ENCODE measurements around the gene ZNRF1. TPM values are rescaled to one million over a fixed set of nuclear protein-coding genes. Genes with fewer than 3 reads are reported as not detected.

The ZNRF1 gene
- total RNA-seq, 1 experiment from 2014 or later = 48.2 TPM

GRCh38 chr16:75113541-75114121 lies 114.8 kb downstream of the ZNRF1 start:
- no peak for DNase-seq (ENCODE audit: low read depth, low spot score)
- H3K9ac ChIP-seq (ENCODE audit: low read length) = no peak overlapping the region

More at GRCh38 chr16:75113541-75114121, 114.8 kb downstream of the ZNRF1 start:
- Histone ChIP-seq H3K9me3 (ENCODE audit: control insufficient read depth in 1 of 2, insufficient read depth in 1 of 2, low read depth in 1 of 2, low read length in 2 of 2) (no peaks in the 10 kb centered on the region), H2AFZ (ENCODE audit: low read depth, low read length, poor library complexity, severe bottlenecking) (no peak overlapping the region), H4K20me1 (ENCODE audit: insufficient read depth) (no peaks in the 10 kb centered on the region), H3K36me3 (ENCODE audit: control insufficient read depth in 1 of 2, insufficient read depth in 2 of 2, low read length in 2 of 2) (no peaks in the 10 kb centered on the region), H3K27me3 (ENCODE audit: insufficient read depth, low read length) (no peaks in the 10 kb centered on the region), H3K27ac (ENCODE audit: low read depth, low read length) (no peak overlapping the region), H3K9me2 (ENCODE audit: insufficient read depth) (no peaks in the 10 kb centered on the region), H3K4me1 (ENCODE audit: control insufficient read depth in 1 of 2, insufficient read depth in 2 of 2, low read length in 2 of 2) (peaks cover 32 to 46% of the 10 kb centered on the region in 2 experiments), H3K4me2 (ENCODE audit: low read length) (no peak overlapping the region), H3K4me3 (replicated peaks in 1 of 2; ENCODE audit: low read depth in 1 of 2, low read length in 2 of 2) (no peak overlapping the region), H3K79me2 (ENCODE audit: insufficient read depth, low read length) (no peaks in the 10 kb centered on the region)
- ChIA-PET RAD21 (ENCODE audit: low non-redundant PET in 1 of 2, low total read pairs in 2 of 2, uncharacterized antibody in 2 of 2, unreplicated experiment in 2 of 2) (no interaction called here), CTCF (interaction anchor here (1.5 kb wide), 1 partner anchor 115 kb away, joined by 3 read pairs; the partner anchor contains the start of gene ZNRF1), POLR2A (no interaction called here)
- no peak for ATAC-seq
- TF ChIP-seq SIN3A (IDR thresholded peaks at IDR 0.05; ENCODE audit: low read depth) (no peak), CEBPB (IDR thresholded peaks at IDR 0.05; ENCODE audit: low read depth) (no peak), ELF1 (IDR thresholded peaks at IDR 0.05; ENCODE audit: borderline replicate concordance, low read depth) (no peak), REST (IDR thresholded peaks at IDR 0.05; ENCODE audit: low read depth) (no peak), ZNF274 (IDR thresholded peaks at IDR 0.05; ENCODE audit: low read depth, low read length) (no peak), ZFX (IDR thresholded peaks at IDR 0.05) (no peak), TCF7L2 (IDR thresholded peaks at IDR 0.05; ENCODE audit: borderline replicate concordance, extremely low read depth, insufficient read depth, insufficient read length) (no peak), FOSL1 (IDR thresholded peaks at IDR 0.05; ENCODE audit: low read depth) (no peak), RAD21 (IDR thresholded peaks at IDR 0.05; ENCODE audit: low read depth) (no peak), CTCF (IDR thresholded peaks at IDR 0.05 in 2 of 3, conservative IDR thresholded peaks at IDR 0.05 in 1 of 3; ENCODE audit: borderline replicate concordance in 1 of 3, insufficient read depth in 1 of 3, low read depth in 2 of 3, low read length in 2 of 3) (no peak), CBX3 (IDR thresholded peaks at IDR 0.05; ENCODE audit: low read depth) (no peak), POLR2AphosphoS5 (IDR thresholded peaks at IDR 0.05; ENCODE audit: low read depth, low read length) (no peak), ATF3 (IDR thresholded peaks at IDR 0.05) (no peak), MAX (IDR thresholded peaks at IDR 0.05) (no peak), EZH2 (IDR thresholded peaks at IDR 0.05) (no peak), EGR1 (IDR thresholded peaks at IDR 0.05; ENCODE audit: low read depth) (no peak), EZH2phosphoT487 (IDR thresholded peaks at IDR 0.05; ENCODE audit: borderline replicate concordance) (no peak), YY1 (IDR thresholded peaks at IDR 0.05; ENCODE audit: extremely low read depth, insufficient replicate concordance, low read depth, low read length) (no peak)
- intact Hi-C loops (cut with micrococcal nuclease) = loop anchor here (10.0 kb wide), 1 partner anchor 299 kb away; no protein-coding TSS in a partner anchor
- BruUV-seq (replicated peaks) = no TSS peak
